ENCODE data around the gene SWT1.
"Not testable (repeated sequence)": the region's sequence is repeated elsewhere in the genome, so short reads cannot be mapped to it uniquely, and the experiment has no call there.

The SWT1 gene

GRCh38 chr1:185193756-185194155 is 36.8 kb downstream of the SWT1 start:
- no peak for DNase-seq

GRCh38 chr1:185198712-185199111 is 41.7 kb downstream of the SWT1 start:
- DNase-seq, result not testable (repeated sequence)

GRCh38 chr1:185200889-185201288 is 43.9 kb downstream of the SWT1 start:
- no peak for DNase-seq

DNA sequence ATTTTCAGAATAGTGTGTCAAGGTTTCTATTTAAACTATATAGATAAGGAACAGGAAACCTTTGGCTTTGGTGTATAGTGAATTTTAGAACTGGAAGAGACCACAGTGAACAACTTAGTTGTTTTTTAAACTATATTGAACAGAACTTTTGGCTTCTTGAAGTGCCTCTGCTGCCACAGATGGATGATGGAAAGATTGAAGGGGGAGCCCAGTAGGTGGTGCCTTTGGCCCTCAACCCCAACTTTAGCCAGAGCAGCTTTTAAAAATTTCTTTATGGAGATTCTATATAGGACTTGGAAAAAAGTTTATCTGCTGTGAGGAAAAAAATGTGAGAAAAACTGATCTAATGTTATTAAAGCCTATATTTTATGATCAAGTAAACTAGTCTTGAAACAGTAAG is 50.2 kb downstream of the SWT1 start:
- DNase-seq, result no peak

- no peak for DNase-seq
Observed at GRCh38 chr1:185207980-185208602, 51.1 kb downstream of the SWT1 start.

DNA sequence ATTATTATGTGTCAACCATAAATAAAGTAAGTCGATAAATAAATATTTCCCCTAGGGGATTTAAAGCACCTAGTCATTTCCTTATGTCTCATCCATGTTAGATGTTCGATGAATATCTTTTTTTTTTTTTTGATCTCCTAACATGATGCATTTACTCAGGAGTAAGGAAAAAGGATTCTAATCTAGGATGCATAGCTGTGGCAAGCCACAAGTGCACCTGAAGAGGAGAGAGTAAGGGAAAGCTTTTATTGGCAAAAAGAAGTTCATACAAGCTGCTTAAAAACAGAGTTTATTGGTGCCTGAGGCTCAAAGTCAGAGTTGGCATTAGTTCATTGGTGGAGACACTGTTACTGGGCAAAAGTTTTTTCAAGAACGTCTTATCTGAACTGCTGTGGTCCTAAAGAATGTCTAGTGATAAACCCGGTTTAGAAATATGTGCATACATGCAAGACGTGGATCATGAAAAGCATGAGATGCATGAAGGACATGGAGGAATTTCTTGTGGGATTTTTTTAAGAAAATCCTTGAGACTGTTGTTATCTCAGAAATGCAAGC is 51.7 kb downstream of the SWT1 start:
- DNase-seq, result no peak

DNA sequence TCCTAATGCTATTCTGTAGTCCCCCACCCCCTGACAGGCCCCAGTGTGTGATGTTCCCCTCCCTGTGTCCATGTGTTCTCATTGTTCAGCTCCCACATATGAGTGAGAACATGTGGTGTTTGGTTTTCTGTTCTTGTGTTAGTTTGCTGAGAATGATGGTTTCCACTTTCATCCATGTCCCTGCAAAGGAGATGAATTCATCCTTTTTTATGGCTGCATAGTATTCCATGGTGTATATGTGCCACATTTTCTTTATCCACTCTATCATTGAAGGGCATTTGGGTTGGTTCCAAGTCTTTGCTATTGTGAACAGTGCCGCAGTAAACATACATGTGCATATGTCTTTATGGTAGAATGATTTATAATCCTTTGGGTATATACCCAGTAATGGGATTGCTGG is 52.4 kb downstream of the SWT1 start:
- DNase-seq, result not testable (repeated sequence)

- no peak for DNase-seq
Observed at GRCh38 chr1:185213091-185213490, 56.1 kb downstream of the SWT1 start.

DNA sequence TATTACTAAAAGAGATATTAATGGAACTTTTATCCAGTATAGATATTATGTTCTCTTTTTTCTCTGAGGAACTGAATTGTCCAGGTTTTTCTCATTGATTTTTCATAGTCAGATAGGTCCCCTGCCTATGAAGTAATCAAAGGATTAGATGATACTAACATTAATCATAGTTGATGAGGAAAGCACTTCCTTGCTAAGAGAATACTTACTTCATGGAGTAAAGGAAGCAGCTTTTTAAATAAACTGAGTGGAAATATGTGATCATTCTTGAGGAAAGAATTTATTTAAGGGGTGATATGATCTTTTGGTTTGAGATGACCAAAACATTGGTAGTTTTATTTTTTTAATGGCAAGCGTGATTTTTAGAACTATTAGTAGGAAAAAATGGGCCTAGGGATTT is 58.9 kb downstream of the SWT1 start:
- no peak for DNase-seq

GRCh38 chr1:185224132-185224531 is 67.2 kb downstream of the SWT1 start:
- no peak for DNase-seq

- no peak for DNase-seq
Observed at GRCh38 chr1:185227161-185227560, 70.2 kb downstream of the SWT1 start.

DNA sequence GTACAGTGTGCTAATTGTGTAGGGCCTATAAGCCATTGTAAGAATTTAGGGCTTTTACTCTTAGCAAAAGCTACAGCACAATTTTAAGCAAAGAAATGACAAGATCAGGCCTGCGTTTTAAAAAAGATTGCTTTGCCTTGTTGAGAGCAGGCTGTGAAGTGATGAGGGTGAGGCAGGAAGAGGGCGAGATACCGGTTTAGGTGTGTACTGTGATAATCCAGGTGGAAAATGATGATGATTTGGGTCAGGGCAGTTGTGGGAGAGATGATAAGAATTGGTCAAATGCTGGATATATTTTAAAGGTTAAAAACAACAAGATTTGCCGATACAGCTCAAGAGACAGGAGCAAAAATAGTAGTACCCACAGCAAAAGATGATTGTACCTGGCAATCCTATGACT is 72.0 kb downstream of the SWT1 start:
- no peak for DNase-seq

DNA sequence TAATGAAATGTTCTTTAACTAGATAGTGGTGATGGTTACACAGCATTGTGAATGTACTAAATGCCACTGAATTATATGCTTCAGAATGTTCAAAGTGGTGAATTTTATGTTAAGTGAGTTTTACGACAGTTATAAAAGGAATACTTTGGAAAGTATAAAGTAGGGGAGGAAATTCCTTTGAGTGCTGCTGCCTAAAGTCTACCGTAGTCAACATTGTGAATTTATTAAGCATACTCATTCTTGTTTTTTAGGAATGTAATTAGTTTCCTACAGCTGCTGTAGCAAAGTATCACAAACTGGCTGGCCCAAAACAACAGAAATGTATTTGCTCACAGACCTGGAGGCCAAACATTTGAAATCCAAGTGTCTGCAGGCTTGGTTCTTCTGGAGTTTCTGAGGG is 73.0 kb downstream of the SWT1 start:
- DNase-seq, result no peak

GRCh38 chr1:185232874-185233273 is 75.9 kb downstream of the SWT1 start:
- DNase-seq, result no peak

GRCh38 chr1:185234183-185234582 is 77.2 kb downstream of the SWT1 start:
- not testable (repeated sequence) for DNase-seq

DNA sequence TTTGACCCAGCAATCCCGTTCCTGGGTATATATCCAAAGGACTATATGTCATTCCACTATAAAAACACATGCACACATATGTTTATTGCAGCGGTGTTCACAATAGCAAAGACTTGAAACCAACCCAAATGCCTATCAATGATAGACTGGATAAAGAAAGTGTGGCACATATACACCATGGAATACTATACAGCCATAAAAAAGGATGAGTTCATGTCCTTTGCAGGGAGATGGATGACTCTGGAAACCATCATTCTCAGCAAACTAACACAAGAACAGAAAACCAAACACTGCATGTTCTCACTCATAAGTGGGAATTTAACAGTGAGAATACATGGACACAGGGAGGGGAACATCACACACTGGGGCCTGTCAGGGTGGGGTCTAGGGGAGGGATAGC is 80.2 kb downstream of the SWT1 start:
- DNase-seq, result not testable (repeated sequence)

- DNase-seq, result no peak
Observed at GRCh38 chr1:185237661-185238060, 80.7 kb downstream of the SWT1 start.

GRCh38 chr1:185238447-185238846 is 81.5 kb downstream of the SWT1 start:
- no peak for DNase-seq

DNA sequence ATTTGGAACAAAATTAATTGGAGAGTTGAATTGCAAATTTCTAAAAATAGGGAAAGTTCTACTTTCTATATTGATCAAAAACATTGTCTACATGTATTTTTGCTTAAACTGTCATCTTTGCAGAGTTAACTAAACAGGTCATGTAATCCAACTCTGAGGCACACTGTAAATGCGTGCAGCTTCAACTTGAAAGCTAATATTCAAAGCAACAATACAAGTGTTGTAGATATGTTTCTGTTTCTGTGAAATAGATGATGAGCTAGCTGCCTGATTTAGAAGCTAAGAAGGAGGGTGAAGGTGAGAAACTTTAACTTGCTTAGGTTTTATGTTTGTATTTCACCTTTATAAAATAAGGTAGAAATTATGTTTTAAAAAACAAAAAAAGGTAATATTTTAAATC is 82.9 kb downstream of the SWT1 start:
- DNase-seq, result no peak

- no peak for DNase-seq
Observed at GRCh38 chr1:185241127-185241526, 84.2 kb downstream of the SWT1 start.

- peak; percentile 48 to 57 for DNase-seq
Observed at GRCh38 chr1:185244015-185244747, 87.2 kb downstream of the SWT1 start.

DNA sequence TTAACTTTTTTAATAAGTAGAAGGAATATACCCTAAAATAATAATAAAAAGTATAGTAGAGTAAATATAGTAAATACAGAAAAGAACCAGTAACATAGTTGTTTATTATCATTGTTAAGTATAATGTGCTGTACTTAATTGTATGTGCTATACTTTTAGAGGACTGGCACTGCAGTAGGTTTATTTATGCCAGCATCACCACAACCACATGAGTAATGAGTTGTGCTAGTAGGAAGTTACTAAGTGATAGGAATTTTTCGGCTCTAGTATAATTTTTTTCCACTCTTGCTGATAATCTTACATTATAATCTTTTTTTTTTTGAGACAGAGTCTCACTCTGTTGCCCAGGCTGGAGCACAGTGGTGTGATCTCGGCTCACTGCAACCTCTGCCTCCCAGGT is 88.5 kb downstream of the SWT1 start:
- no peak for DNase-seq

DNA sequence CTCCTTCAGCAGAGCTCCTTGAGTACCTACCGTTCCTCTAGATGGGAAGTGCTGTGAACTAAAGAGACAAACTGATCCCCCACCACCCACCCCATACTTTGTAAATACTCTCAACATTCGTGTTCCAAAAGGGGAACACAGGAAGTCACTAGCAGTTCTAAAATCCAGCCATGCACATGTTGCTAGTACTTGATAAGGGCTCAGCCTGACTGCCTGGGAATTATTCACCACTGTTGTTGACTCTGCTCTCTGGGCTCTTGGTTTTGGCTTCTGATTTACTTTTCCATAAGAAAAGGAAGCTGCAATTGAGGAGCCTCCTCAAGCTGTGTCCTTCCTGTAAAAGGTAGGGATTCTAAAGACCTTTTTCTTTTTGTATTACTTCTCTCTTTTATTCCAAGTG is 92.6 kb downstream of the SWT1 start:
- no peak for DNase-seq

GRCh38 chr1:185250063-185250462 is 93.1 kb downstream of the SWT1 start:
- DNase-seq, result no peak

DNA sequence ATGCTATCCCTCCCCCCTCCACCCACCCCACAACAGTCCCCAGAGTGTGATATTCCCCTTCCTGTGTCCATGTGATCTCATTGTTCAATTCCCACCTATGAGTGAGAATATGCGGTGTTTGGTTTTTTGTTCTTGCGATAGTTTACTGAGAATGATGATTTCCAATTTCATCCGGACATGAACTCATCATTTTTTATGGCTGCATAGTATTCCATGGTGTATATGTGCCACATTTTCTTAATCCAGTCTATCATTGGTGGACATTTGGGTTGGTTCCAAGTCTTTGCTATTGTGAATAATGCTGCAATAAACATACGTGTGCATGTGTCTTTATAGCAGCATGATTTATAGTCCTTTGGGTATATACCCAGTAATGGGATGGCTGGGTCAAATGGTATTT is 95.0 kb downstream of the SWT1 start:
- not testable (repeated sequence) for DNase-seq
